GM12872 (cell line): ENCODE data around the gene COL4A1.
A peak's percentile ranks its signal among the peaks of the same experiment; 100 is the strongest.

Source experiments
- TF ChIP-seq, protein P1 (sequence below): IDR thresholded peaks from 3 replicates; pipeline ENCODE4 v1.5.1; 2011; ENCODE audit warnings: low read depth, mild to moderate bottlenecking, low read length, moderate library complexity; ENCODE audit not compliant: insufficient read depth

COL4A1 gene

DNA sequence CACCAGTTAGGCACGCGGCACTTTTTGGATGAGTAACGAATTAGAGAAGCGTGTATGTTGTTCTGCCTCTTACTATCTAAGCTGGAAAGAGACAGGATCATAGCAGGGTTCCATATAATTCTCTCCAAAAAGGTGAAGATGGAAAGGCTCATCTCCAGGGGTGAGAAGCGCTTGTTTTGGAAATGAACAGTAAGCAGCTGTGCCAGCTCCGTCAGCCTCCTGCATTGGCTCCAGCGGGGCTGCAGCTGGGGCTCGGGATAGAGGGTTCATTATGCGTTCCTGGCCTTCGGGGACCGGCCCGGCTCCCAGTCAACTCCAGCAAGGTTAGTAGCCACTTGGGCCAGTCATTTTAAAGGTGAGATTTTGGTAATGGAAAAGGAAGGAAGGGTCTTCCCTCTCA, 155.5 kb downstream of the COL4A1 start:
- TF ChIP-seq, protein P1, sequence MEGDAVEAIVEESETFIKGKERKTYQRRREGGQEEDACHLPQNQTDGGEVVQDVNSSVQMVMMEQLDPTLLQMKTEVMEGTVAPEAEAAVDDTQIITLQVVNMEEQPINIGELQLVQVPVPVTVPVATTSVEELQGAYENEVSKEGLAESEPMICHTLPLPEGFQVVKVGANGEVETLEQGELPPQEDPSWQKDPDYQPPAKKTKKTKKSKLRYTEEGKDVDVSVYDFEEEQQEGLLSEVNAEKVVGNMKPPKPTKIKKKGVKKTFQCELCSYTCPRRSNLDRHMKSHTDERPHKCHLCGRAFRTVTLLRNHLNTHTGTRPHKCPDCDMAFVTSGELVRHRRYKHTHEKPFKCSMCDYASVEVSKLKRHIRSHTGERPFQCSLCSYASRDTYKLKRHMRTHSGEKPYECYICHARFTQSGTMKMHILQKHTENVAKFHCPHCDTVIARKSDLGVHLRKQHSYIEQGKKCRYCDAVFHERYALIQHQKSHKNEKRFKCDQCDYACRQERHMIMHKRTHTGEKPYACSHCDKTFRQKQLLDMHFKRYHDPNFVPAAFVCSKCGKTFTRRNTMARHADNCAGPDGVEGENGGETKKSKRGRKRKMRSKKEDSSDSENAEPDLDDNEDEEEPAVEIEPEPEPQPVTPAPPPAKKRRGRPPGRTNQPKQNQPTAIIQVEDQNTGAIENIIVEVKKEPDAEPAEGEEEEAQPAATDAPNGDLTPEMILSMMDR = no peak

DNA sequence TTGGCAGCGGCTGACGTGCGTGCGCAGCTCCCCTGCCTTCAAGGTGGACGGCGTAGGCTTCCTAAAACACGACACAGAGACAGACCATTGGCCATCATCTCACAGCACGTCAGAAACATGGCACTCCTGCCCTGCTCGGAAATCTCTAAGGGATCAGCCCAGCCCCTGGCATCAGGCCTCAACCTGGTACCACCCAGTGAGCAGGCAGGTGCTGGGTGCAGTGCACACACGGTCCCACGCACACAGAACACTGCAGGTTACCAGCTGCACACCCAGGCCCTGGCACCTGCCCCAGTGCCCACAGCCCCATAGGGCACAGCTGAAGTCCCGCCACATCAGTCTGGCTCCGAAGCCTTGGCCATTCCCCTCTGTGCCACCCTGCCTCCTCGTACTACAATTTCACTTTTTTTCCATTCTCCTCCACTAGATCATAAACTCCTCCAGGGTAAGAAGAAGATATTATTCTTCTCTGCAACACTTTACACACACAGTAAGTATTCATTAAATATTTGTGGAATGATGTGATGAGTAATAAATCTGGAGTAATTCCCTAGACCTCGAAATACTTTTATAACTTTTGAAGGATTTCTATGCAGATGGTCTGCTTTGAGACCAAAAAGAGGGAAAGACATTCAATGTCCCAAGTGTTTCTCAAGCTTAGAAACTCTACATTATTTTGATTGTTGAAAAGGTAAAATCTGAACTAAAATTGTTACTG, 156.4 kb downstream of the COL4A1 start:
- TF ChIP-seq, protein P1 = no peak

DNA sequence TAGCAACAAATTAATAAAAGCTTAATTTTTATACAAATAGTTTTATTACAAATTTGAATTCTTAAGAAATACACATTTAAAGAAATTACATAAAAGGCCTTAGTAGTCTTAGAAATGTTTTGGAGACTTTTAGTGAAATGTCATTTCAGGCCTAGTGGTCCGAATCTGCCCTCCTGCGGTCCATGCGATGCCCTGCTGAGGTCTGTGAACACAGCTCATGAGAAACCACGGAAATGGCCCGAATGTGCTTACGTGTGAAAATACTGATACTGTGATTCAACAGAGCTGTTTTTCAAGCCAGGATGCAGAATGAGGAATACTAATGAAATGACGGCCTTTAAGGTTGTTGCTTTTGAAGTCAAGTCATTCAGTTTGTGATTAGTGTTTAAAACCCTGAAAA, 157.9 kb downstream of the COL4A1 start:
- TF ChIP-seq, protein P1 = no peak

DNA sequence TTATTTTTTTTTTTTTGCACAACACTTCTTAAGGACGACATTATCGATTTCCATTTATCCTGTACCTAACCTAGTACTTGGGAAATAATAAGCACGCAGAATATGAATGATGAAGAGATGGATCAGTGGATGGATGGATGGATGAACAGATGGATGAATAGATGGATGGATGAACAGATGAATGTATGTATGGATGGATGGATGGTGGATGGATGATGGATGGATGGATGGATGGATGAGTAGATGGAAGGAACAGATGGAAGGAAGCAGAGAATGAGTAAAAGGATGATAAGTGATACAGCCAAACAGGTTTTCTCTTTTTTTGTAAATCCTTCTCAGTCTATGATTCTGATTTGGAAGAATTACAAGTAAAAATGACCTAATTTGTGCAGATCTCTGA, 166.9 kb downstream of the COL4A1 start:
- TF ChIP-seq, protein P1 = no peak

DNA sequence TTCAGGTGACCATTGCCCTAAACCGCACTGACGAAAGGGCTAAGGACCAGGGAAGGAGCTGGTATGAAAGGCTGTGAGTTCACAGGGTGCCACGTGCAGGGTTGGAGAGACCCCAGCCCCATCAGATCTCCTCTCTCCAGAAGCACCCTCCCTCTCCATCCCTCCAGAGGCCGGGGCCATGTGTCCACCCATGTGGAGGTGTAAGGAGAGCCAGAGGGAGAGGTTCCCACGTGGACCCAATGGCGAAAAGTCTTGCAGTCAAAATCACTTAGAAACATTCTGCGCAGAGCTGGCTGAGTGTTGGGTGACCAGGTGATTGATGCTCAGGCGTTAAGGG, 168.3 kb downstream of the COL4A1 start:
- TF ChIP-seq, protein P1 = no peak

DNA sequence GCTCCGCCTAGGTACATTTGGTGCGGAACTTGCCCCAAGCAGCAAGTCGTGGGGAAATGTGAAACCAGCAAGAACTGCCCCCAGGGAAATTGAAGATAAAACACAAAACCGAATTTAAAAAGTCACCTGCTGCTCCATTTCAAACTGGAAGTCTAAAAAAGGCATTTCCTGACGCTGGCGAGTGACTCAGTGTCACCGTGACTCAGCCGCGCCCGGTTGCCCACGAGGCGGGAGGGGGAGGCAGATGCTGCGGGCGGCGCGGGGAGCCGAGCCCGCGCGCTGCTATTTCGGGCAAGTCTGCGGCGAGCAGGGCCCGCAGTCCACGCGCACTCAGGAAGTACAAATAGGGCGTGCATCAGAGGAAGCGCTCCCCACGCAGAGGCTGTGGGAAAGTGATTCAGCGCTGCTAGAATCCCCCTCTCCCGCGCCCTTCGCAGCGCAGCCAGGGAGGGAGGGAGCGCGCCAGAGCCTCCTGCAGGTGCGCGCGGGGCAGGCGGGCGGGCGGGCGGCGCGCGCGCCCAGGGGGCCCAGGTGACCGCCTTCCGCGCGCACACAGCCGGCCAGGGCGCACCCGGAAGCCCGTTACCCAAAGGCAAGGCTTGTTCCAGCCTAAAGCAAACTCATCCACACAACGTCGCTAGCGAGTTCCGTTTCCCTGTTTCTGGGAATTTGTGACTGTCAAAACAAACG, 168.8 kb downstream of the COL4A1 start:
- TF ChIP-seq, protein P1 = no peak

DNA sequence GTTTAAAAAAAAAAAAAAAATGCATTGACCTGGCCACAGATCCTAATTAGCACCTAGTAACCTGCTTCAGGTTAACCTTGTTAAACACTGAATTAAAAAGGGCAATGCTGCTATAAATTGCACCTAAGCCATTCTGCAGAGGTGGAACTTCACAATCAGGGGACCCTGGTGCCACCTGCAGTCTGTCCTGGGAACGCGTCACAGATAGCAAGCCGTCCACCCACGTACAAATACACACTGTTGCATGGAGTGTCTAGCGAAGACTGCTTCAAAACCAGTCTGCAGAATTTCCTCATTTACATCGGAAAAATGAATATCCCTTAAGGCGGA, 169.3 kb downstream of the COL4A1 start:
- TF ChIP-seq, protein P1 = peak; percentile 50
